ENCODE measurements around the gene PPID. TPM values are rescaled to one million over a fixed set of nuclear protein-coding genes. Genes with fewer than 3 reads are reported as not detected.
"Not testable (repeated sequence)": the region's sequence is repeated elsewhere in the genome, so short reads cannot be mapped to it uniquely, and the experiment has no call there.

The PPID gene
- total RNA-seq, 1 donor from 2014 or later = 42.0 TPM

- intact Hi-C loops (cut with micrococcal nuclease) = loop anchor here (1.0 to 5.0 kb wide), 4 partner anchors 98 to 532 kb away; partner anchors contain the start of gene FNIP2
Observed at GRCh38 chr4:158670975-158671664, 52.1 kb downstream of the PPID start.

GRCh38 chr4:158669310-158669709 lies 53.9 kb downstream of the PPID start:
- intact Hi-C loops (cut with micrococcal nuclease) = no loop called here

- intact Hi-C loops (cut with micrococcal nuclease) = loop anchor here (1.0 kb wide), 1 partner anchor 536 kb away; no protein-coding TSS in a partner anchor
Observed at GRCh38 chr4:158667651-158668198, 55.5 kb downstream of the PPID start.

DNA sequence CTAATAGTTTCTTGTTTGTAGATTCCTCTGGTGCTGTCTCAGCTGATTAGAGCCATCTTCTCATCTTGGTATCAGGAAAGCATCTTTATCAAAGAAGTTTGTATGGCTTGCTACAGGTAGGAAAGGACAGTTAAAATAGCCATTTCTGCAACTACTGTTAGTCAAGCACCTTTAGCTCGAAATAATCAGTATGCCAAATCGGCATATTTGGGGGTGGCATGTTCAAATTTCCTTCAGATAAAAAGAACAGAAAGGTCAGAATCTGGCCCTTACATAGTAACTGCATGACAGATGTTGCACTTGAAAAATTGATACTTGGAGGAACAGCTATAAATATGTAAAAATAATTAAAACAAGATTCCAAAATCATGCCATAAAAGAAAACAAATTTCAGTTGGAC lies 56.3 kb downstream of the PPID start:
- intact Hi-C loops (cut with micrococcal nuclease) = loop anchor here (1.0 kb wide), 1 partner anchor 536 kb away; no protein-coding TSS in a partner anchor

- intact Hi-C loops (cut with micrococcal nuclease) = no loop called here
Observed at GRCh38 chr4:158664806-158665205, 58.4 kb downstream of the PPID start.

DNA sequence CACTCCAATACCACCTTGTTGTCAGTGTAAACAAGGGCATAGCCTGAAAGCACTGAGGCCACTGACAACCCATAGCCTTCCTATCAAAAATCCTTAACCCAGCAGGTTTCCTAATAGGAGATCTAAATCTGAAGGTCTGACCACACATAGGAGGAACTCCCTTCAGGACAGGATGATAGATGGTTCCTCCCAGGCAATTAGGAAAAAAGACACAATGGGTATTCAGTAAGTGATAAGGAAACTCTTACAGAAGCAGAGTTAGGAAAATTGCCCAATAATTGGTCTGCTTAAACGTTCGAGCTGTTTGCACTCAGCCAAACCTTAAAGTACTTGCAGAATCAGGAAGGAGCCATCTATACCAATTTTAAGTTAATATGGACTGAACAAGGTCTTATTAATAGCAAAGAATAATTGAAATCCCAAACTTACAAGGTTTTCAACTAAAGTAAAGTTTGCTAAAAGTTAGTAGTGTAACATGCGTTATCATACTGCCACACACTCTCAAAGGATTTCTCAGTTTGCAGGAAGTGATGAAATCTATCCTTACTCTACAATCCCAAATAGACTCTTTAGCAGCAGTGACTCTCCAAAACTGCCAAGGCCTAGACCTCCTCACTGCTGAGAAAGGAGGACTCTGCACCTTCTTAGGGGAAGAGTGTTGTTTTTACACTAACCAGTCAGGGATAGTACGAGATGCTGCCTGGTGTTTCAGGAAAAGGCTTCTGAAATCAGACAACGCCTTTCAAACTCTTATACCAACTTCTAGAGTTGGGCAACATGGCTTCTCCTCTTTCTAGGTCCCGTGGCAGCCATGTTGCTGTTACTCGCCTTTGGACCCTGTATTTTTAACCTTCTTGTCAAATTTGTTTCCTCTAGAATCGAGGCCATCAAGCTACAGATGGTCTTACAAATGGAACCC lies 59.2 kb downstream of the PPID start:
- intact Hi-C loops (cut with micrococcal nuclease) = not testable (repeated sequence)

GRCh38 chr4:158663255-158663654 lies 59.9 kb downstream of the PPID start:
- intact Hi-C loops (cut with micrococcal nuclease) = not testable (repeated sequence)

Other genes with a start within 250 kb of the PPID start
- gene RXFP1, start 201.5 kb downstream of the PPID start, total RNA-seq = not detected in 2 replicates
- gene C4orf46, start 51.5 kb downstream of the PPID start, total RNA-seq = 15.8 and 17.7 TPM in 2 replicates
- 20.5 and 22.8 TPM in 2 replicates for gene ETFDH, start 51.1 kb downstream of the PPID start, total RNA-seq
- gene FNIP2, start 45.6 kb upstream of the PPID start, total RNA-seq = 14.4 and 15.1 TPM in 2 replicates

Data from T-helper 2 cell treated with Interferon-gamma antibody and Interleukin-4, amounts not matched to agents 100 ng/mL and 5 ng/mL, for 36 hours (primary cell).